ENCODE data around the gene YIF1A.
"Not testable (repeated sequence)": the region's sequence is repeated elsewhere in the genome, so short reads cannot be mapped to it uniquely, and the experiment has no call there.

YIF1A gene

GRCh38 chr11:66325263-66325671 lies 36.3 kb upstream of the YIF1A start:
- DNase-seq = no peak

GRCh38 chr11:66324664-66325063 lies 35.7 kb upstream of the YIF1A start:
- DNase-seq = no peak

GRCh38 chr11:66323684-66324083 lies 34.7 kb upstream of the YIF1A start:
- no peak for DNase-seq

- DNase-seq = no peak
Measured at GRCh38 chr11:66322732-66323427, 33.9 kb upstream of the YIF1A start.

DNA sequence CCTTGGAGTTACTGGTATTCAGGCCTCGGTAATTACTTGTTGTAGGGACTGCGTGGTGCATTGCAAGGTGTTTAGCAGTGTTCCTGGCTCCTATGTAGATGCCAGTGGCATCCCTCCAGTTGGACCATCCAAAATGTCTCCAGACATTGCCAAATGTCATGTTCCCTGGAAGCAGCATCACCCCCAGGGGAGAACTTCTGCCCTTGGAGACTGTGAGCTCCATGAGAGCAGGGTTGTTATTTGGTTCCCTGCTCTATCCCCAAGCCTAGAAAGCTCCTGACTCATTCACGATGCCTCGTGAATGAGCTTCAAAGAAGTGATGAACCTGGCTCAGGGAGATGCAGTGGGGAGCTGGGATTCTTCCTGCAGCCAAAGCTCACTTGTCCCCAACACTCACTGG lies 32.7 kb upstream of the YIF1A start:
- no peak for DNase-seq

GRCh38 chr11:66320748-66321147 lies 31.8 kb upstream of the YIF1A start:
- not testable (repeated sequence) for DNase-seq

DNA sequence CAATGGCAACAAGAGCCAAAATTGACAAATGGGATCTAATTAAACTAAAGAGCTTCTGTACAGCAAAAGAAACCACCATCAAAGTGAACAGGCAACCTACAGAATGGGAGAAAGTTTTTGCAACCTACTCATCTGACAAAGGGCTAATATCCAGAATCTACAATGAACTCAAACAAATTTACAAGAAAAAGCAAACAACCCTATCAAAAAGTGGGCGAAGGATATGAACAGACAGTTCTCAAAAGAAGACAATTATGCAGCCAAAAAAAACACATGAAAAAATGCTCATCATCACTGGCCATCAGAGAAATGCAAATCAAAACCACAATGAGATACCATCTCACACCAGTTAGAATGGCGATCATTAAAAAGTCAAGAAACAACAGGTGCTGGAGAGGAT lies 31.3 kb upstream of the YIF1A start:
- DNase-seq = not testable (repeated sequence)

DNA sequence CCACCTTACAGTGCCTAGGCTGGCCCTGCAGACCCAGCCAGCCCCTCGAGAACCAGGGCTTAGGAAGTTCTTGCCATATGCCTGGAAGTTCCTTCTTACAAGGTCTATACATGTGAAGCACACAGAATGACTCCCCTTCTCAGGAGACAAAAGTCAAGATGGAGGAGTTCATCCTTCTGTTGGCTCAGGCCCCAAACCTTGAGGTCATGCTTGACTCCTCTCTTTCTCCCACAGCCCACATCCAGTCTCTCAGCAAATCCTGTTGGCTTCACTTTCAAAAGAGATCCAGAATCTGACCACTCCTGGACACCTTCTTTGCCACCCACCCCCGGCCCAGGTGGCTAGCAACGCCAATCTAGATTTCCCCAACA lies 29.6 kb upstream of the YIF1A start:
- no peak for DNase-seq

DNA sequence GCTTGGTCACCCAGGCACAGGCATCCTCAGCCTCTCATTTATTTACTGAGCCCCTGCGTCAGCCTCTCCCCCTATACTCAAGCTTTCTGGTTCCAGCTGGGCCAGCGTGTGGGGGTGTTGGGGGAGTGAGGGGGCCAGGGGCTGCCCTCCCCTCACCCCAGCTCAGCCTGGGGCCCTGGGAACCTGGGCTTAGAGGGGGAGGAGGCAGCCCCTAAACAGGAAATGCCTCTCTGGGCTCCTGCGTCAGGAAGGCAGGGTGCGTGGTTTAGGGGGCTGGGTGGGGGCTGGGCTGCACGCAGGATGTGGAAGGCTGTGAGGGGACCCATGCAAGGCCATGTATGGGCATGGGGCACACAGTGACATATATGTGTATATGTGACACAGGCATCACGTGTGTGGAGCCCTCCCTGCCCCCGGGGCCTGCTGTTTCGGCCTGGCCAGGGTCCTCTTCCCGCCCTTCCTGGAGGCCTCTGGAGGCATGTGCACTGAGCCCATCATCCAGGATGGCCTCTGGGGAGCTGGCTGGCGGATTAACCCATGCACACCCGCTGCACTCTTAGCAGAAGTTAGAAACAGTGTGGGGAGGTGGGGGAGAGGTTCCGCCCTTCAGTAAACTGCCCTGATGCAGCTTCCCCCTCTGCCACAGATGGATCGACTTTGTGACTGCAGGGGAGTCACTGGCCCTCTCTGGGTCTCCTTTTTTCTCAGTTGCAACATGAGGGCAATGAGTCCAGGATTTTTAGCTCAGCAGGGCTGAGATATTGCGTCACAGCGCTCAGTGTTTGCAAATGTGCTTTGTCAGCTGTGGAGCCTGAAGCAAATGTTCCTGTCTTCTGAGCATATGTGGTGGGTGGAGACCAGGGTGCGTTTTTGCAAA lies 29.0 kb upstream of the YIF1A start:
- peak; percentile 62 to 64 for DNase-seq

DNA sequence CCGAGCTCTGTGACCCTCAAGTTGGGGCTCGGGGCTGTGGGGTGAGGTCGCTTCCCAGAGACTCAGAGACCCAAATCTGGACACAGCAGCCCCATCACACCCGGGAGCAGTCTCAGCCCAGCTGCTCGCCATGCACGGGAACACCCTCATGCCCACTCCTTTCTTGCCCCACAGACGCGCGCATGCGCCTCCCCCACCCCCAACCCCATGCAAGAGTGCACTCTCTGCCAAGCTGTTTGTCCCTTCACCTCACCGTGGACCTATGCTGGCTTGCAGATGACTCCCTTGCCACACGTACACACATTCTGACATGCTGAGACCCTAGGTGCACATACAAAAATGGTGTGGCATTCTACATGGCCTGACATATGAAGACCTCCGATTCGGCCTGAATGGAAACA lies 28.4 kb upstream of the YIF1A start:
- peak; percentile 63 to 69 for DNase-seq

- no peak for DNase-seq
Measured at GRCh38 chr11:66316849-66317251, 27.9 kb upstream of the YIF1A start, which contains the start of gene CD248. Gene CD248 (minus strand): TSS chr11:66317044. CDS start chr11:66317027, 17 bp downstream.

DNA sequence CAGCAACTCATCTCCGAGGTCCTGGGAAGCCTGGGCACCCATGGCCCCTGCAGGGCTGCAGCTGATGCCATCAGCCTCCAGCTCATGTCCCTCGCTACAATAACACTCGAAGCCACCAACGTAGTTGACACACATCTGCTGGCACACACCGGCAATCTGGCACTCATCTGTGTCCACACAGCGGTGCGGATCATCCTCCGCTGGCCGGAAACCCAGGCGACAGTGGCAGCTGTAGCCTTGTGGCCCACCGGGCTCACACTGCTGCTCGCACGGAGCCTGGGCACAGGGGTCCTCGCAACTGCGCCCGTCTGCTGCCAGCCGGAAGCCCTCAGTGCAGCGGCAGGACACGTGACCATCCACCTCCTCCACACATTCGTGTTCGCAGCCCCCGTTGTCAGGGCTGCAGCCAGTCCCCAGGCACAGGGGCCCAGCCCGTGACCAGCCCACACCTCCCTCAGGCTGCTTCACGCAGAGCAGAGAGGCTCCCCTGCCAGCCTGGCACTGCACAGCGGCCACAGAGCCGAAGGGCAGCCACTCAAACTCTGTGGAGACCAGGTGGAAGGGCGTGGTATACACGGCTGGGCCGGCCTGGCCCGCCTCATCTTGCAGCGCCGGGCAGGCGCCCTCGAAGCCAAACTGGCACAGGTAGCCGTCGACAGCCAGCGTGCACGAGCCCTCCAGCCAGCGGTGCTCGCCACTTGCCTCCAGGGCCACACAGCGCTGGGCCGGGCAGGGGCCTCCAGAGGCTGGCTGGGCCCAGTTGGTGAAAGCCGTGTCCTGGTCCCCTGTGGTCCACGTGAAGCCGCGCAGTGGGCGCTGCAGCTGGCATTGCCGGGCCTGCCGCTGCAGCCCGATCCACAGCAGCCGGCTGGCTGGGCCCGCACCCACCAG lies 27.2 kb upstream of the YIF1A start:
- peak in 1 of 2 experiments; percentile 51 for DNase-seq

GRCh38 chr11:66315498-66315885 lies 26.5 kb upstream of the YIF1A start:
- no peak for DNase-seq

GRCh38 chr11:66314561-66315497 lies 25.9 kb upstream of the YIF1A start:
- DNase-seq = no peak

GRCh38 chr11:66314186-66314501 lies 25.2 kb upstream of the YIF1A start:
- DNase-seq = no peak

DNA sequence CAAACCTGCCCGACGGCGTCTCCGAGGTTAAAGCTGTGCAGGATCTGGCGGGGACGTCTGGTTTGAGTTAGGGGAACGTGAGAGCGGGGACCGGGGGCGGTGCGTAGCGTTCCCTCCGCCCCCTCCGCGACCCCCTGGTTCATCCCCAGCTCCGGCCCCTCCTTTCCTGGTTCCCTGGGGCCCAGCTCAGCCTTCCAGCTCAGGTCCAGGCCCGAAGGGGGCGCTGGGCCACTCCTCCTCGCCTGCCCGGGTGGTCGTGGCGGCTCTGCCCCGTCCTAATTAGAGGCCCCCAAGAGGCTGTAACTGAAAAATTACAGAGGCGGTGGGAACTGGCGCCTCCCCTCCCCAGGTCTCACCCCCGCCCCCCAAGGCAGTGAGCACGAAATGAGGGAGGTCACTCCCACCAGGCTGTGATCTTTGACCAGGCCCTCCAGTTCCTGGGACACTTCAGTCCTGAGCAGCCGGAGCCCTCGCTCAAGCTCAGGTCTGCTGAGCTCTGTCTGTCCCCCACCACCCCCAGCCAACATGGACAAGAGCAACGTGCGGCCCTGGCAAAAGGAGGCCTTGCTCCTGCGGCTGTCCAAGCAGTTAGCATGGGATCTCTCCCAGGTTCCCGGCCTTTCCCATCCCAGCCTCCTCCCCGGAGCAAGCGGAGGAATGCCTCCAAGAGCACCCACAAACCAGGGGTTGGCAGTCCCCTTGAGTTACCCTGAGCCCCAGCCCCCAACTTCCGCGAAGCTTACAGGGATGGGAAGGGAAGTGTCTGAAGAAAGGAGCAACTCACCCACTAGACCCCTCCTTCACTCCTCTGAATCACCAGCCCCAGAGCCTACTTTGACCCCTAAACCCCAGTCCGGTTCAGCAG lies 24.6 kb upstream of the YIF1A start:
- DNase-seq = no peak

DNA sequence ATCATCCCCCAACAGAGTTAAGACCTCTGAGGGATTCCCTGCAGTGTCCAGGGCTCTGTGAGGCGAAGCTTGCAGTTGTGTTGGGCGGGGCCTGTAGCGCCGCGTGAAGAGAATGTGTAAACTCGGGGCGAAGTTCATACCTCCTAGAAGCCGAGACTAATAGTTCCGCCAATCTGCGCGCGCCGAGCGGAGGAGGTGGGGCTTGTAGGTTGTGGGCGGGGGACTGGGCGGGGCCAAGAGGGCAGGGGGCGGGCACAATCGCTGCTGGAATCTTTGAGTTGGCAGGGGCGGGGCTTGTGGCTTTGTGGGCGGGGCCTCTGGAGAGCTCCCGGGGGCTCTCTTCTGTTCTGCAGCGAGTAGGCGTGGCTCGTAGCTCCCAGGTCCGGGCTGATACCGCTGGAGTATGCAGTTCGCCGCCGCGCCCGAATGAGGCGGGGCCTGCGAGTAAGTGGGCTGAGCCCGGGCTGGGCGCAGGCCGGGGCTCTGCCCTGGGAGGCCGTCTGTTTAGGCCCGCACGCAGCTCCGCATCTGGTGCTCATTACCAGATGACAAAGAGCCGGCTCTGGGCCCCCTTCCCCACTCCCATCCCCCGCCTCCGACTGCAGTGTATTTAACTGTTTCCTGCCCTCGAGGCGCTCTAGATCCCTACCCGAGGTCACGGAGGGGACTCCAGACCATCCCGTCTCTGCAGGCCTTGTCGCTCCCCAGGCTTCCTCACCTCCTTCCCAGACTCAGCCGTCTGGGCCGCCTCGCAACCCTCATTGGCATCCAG lies 23.8 kb upstream of the YIF1A start:
- DNase-seq = peak; percentile 96 to 97

GRCh38 chr11:66311965-66312548 lies 23.1 kb upstream of the YIF1A start:
- peak; percentile 99 for DNase-seq

- no peak for DNase-seq
Measured at GRCh38 chr11:66311470-66311964, 22.6 kb upstream of the YIF1A start.

Measured in activated T-cell treated with anti-CD3 and anti-CD28 coated beads, Interleukin-2, amount 50 U/mL, for 48 hours (primary cell).